Measurements from ENCODE around the gene GPN3.
A peak's percentile ranks its signal among the peaks of the same experiment; 100 is the strongest.

Gene GPN3

DNA sequence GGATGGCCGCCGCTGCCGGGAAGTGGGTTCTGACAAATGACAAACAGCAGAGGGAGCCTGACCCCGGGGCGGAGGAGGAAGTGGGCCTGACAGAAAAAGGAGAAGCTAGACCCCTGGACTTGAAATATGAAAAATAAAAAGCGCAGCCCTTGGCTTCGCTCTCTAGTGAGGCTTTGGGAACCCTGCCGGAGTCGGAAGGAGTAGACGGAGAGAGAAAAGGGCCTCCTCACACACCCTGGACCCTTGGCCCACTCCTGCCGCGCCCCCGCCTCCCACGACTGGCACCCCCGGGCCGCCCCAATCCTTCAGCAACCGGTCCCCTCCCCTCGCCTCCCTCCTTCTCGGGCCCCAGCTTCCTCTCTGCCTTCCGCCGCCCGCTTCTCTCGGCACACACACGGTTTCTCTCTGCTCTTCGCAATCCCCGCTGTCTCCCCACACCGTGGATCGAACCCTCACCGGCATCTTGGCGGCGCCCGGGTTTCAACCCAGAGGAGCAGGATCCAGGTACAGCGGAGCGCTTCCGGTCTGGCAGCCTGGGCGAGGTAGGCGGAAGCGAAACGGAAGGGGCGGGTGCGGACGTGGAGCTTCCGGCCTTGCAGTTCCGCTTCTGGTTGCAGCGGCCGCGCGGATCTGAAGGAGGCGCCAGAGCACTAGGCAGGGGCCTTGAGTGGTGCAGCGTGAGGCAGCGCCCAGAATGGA lies 18.1 kb downstream of the GPN3 start, which contains the start of gene ARPC3:
Gene ARPC3, minus strand, starts transcription at position 539 of the 699 bp plus-strand sequence. Its CDS starts 77 bp downstream, at position 462.
- H3K36me3 ChIP-seq (ENCODE audit: insufficient read depth, low read length) = peaks cover 36% of the 10 kb centered on the region
- no peaks in the 10 kb centered on the region for H3K27me3 ChIP-seq (ENCODE audit: insufficient read depth, low read length, poor library complexity, severe bottlenecking)
- 0 out of 2 replicates have a peak, but pooled peaks cover 4% of the 10 kb centered on the region for H3F3A ChIP-seq (ENCODE audit: low read depth)
- H3K9me2 ChIP-seq (replicated peaks; ENCODE audit: low read depth, low read length) = no peaks in the 10 kb centered on the region
- H3K9me3 ChIP-seq (ENCODE audit: insufficient read depth, low read depth, low read length) = no peaks in the 10 kb centered on the region
- H3K4me3 ChIP-seq (ENCODE audit: low read length, poor library complexity, severe bottlenecking) = peak within 1 kb of the TSS; percentile 83
- peaks cover 27% of the 10 kb centered on the region for H4K20me1 ChIP-seq (ENCODE audit: insufficient read depth, low read length, poor library complexity, severe bottlenecking)
- H3K9ac ChIP-seq (ENCODE audit: low read depth, low read length, poor library complexity, severe bottlenecking) = peak within 1 kb of the TSS; percentile 96
- H3K79me2 ChIP-seq (ENCODE audit: insufficient read depth, low read length) = peaks cover 49% of the 10 kb centered on the region
- peak within 1 kb of the TSS; percentile 81 for H2AFZ ChIP-seq (ENCODE audit: low read length)
- peak within 1 kb of the TSS; percentile 87 for H3K4me2 ChIP-seq (ENCODE audit: low read depth, low read length, poor library complexity, severe bottlenecking)
- TF ChIP-seq, protein P1, sequence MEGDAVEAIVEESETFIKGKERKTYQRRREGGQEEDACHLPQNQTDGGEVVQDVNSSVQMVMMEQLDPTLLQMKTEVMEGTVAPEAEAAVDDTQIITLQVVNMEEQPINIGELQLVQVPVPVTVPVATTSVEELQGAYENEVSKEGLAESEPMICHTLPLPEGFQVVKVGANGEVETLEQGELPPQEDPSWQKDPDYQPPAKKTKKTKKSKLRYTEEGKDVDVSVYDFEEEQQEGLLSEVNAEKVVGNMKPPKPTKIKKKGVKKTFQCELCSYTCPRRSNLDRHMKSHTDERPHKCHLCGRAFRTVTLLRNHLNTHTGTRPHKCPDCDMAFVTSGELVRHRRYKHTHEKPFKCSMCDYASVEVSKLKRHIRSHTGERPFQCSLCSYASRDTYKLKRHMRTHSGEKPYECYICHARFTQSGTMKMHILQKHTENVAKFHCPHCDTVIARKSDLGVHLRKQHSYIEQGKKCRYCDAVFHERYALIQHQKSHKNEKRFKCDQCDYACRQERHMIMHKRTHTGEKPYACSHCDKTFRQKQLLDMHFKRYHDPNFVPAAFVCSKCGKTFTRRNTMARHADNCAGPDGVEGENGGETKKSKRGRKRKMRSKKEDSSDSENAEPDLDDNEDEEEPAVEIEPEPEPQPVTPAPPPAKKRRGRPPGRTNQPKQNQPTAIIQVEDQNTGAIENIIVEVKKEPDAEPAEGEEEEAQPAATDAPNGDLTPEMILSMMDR (conservative IDR thresholded peaks at IDR 0.05; ENCODE audit: low read length) = peak; percentile 72
- TF ChIP-seq EZH2phosphoT487 (IDR thresholded peaks at IDR 0.05; ENCODE audit: borderline replicate concordance) = no peak
- peaks cover 14% of the 10 kb centered on the region for H3K4me1 ChIP-seq (ENCODE audit: insufficient read depth, low read length, poor library complexity, severe bottlenecking)

DNA sequence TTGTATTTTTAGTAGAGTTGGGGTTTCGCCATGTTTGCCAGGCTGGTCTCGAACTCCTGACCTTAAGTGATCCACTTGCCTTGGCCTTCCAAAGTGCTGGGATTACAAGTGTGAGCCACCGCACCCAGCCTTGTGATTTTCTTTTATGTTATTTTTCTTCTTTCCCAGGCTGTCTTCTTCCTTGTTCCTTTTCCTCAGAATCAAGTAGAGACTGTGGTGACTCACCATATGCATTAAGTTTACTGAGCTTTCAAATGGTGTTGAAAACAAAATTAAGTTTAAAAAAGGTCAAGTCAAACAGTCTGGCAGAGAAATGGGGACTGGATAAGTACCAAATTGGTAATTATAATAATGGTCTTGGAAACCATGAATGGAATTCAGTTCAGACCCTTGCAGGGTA lies 23.6 kb downstream of the GPN3 start:
- Histone ChIP-seq H3K27me3 (ENCODE audit: insufficient read depth, low read length, poor library complexity, severe bottlenecking) (no peaks in the 10 kb centered on the region), H3K9me2 (replicated peaks; ENCODE audit: low read depth, low read length) (no peaks in the 10 kb centered on the region), H3K4me1 (ENCODE audit: insufficient read depth, low read length, poor library complexity, severe bottlenecking) (peaks cover 14% of the 10 kb centered on the region), H3K4me2 (ENCODE audit: low read depth, low read length, poor library complexity, severe bottlenecking) (no peak overlapping the region), H3K9ac (ENCODE audit: low read depth, low read length, poor library complexity, severe bottlenecking) (no peak overlapping the region), H3F3A (ENCODE audit: low read depth) (no peaks in the 10 kb centered on the region; the same call in 1 of the 2 replicates), H3K36me3 (ENCODE audit: insufficient read depth, low read length) (peaks cover 33% of the 10 kb centered on the region), H2AFZ (ENCODE audit: low read length) (no peak overlapping the region), H3K79me2 (ENCODE audit: insufficient read depth, low read length) (peaks cover 46% of the 10 kb centered on the region), H4K20me1 (ENCODE audit: insufficient read depth, low read length, poor library complexity, severe bottlenecking) (peaks cover 30% of the 10 kb centered on the region), H3K9me3 (ENCODE audit: insufficient read depth, low read depth, low read length) (no peaks in the 10 kb centered on the region), H3K4me3 (ENCODE audit: low read length, poor library complexity, severe bottlenecking) (no peak overlapping the region)
- no peak for TF ChIP-seq EZH2phosphoT487 (IDR thresholded peaks at IDR 0.05; ENCODE audit: borderline replicate concordance)
- TF ChIP-seq, protein P1 (conservative IDR thresholded peaks at IDR 0.05; ENCODE audit: low read length) = no peak

DNA sequence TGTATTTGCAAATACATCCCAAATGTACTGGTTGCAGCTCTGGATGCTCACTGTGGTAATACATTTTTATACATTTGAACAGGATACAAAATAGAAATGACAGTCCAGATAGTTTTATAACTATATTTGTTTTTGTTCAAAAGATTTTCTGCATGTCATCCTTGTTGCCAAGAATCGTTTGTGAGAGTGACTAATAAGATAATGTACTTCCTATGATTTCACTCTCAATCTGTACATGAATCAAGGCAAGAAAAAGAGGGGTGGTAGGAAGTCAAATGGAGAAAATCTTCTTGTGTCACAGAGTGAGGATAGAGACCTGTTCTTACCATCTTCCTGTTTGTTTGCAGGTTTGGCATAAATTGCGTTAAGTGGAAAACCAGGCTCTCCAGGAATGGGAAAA lies 31.8 kb downstream of the GPN3 start:
- Histone ChIP-seq H3K9me2 (replicated peaks; ENCODE audit: low read depth, low read length) (no peaks in the 10 kb centered on the region), H3K9ac (ENCODE audit: low read depth, low read length, poor library complexity, severe bottlenecking) (no peak overlapping the region), H3K79me2 (ENCODE audit: insufficient read depth, low read length) (no peaks in the 10 kb centered on the region), H3K27me3 (ENCODE audit: insufficient read depth, low read length, poor library complexity, severe bottlenecking) (no peaks in the 10 kb centered on the region), H3K4me3 (ENCODE audit: low read length, poor library complexity, severe bottlenecking) (no peak overlapping the region), H3K4me1 (ENCODE audit: insufficient read depth, low read length, poor library complexity, severe bottlenecking) (no peaks in the 10 kb centered on the region), H4K20me1 (ENCODE audit: insufficient read depth, low read length, poor library complexity, severe bottlenecking) (no peaks in the 10 kb centered on the region), H3F3A (ENCODE audit: low read depth) (peaks cover 4% of the 10 kb centered on the region; the same call in 1 of the 2 replicates), H3K4me2 (ENCODE audit: low read depth, low read length, poor library complexity, severe bottlenecking) (no peak overlapping the region), H3K36me3 (ENCODE audit: insufficient read depth, low read length) (peaks cover 42% of the 10 kb centered on the region; the same call in 1 of the 2 replicates), H2AFZ (ENCODE audit: low read length) (no peak overlapping the region), H3K9me3 (ENCODE audit: insufficient read depth, low read depth, low read length) (no peaks in the 10 kb centered on the region)
- no peak for TF ChIP-seq EZH2phosphoT487 (IDR thresholded peaks at IDR 0.05; ENCODE audit: borderline replicate concordance)
- TF ChIP-seq, protein P1 (conservative IDR thresholded peaks at IDR 0.05; ENCODE audit: low read length) = no peak

All from Loucy (cell line).